ENCODE results near the gene TMEM272. TPM values are rescaled to one million over a fixed set of nuclear protein-coding genes. Genes with fewer than 3 reads are reported as not detected.

The TMEM272 gene
- polyA plus RNA-seq, 1 donor (not counting 4 experiments of a cell fraction or from before 2014, with no cell fraction given) = not detected

- Histone ChIP-seq H4K20me1 (ENCODE audit: control insufficient read depth, extremely low read depth, insufficient read depth, low read length) (no peaks in the 10 kb centered on the region), H3K79me2 (ENCODE audit: control insufficient read depth, insufficient read depth, low read length) (no peaks in the 10 kb centered on the region), H3K4me3 (ENCODE audit: control insufficient read depth in 2 of 3, extremely low read depth in 1 of 3, insufficient read depth in 2 of 3, low read depth in 1 of 3, low read length in 3 of 3) (no peak overlapping the region), H3K4me2 (ENCODE audit: control insufficient read depth, extremely low read depth, insufficient read depth, low read depth, low read length) (no peak overlapping the region), H3K9me3 (ENCODE audit: control insufficient read depth, low read depth, low read length) (no peaks in the 10 kb centered on the region), H3K9ac (ENCODE audit: control insufficient read depth, extremely low read depth, insufficient read depth, low read length) (no peak overlapping the region), H3K27ac (ENCODE audit: control insufficient read depth, insufficient read depth, low read length) (no peak overlapping the region), H3K27me3 (ENCODE audit: control insufficient read depth, extremely low read depth, insufficient read depth, low read length) (no peaks in the 10 kb centered on the region), H2AFZ (ENCODE audit: control insufficient read depth, low read length) (no peak overlapping the region), H3K36me3 (ENCODE audit: control insufficient read depth in 2 of 2, extremely low read depth in 1 of 2, insufficient read depth in 2 of 2, low read length in 2 of 2) (no peaks in the 10 kb centered on the region), H3K4me1 (ENCODE audit: control insufficient read depth, extremely low read depth, insufficient read depth, low read length) (no peaks in the 10 kb centered on the region), H3K9me1 (ENCODE audit: control insufficient read depth, extremely low read depth, insufficient read depth, low read length) (no peaks in the 10 kb centered on the region)
- TF ChIP-seq EZH2 (IDR thresholded peaks at IDR 0.05; ENCODE audit: low read length) = no peak
- TF ChIP-seq CTCF (optimal IDR thresholded peaks at IDR 0.05 in 1 of 3, IDR thresholded peaks at IDR 0.05 in 1 of 3, conservative IDR thresholded peaks at IDR 0.05 in 1 of 3; ENCODE audit: extremely low read depth in 1 of 3, insufficient read depth in 2 of 3, low read length in 3 of 3) = no peak
- no peak for FAIRE-seq
- no peak for DNase-seq (ENCODE audit: low read depth, low spot score)
- dilution Hi-C loops (cut with MboI; ENCODE audit: extremely low pct_ligation_motif_present, low sequenced_read_pairs) = no loop called here
These were observed 64.9 kb downstream of the TMEM272 start for GRCh38 chr13:51780099-51780498.

DNA sequence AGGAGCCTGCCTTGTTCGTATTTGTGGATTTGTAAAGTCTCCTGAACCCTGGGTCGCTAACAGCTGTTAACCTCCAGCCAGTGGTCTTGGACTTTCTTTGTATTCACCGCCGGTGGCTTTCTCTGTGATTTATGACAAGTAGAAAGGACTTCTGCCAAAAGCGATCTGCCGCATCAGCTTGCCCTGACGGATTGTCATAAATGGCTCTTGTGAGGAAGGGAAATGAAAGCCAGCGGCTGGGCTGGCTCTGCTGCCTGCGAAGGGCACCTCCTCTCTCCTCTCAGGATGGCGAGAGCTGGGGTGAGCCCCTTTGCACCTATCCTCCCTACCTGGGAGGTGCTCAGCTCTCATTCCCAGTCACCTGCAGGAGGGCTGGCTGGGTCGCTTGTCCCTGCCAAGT is 66.6 kb downstream of the TMEM272 start:
- Histone ChIP-seq H3K36me3 (ENCODE audit: control insufficient read depth in 2 of 2, extremely low read depth in 1 of 2, insufficient read depth in 2 of 2, low read length in 2 of 2) (no peaks in the 10 kb centered on the region), H2AFZ (ENCODE audit: control insufficient read depth, low read length) (no peak overlapping the region), H3K9me1 (ENCODE audit: control insufficient read depth, extremely low read depth, insufficient read depth, low read length) (no peaks in the 10 kb centered on the region), H3K4me3 (ENCODE audit: control insufficient read depth in 2 of 3, extremely low read depth in 1 of 3, insufficient read depth in 2 of 3, low read depth in 1 of 3, low read length in 3 of 3) (no peak overlapping the region), H3K27me3 (ENCODE audit: control insufficient read depth, extremely low read depth, insufficient read depth, low read length) (peaks cover 4% of the 10 kb centered on the region), H4K20me1 (ENCODE audit: control insufficient read depth, extremely low read depth, insufficient read depth, low read length) (no peaks in the 10 kb centered on the region), H3K4me2 (ENCODE audit: control insufficient read depth, extremely low read depth, insufficient read depth, low read depth, low read length) (no peak overlapping the region), H3K27ac (ENCODE audit: control insufficient read depth, insufficient read depth, low read length) (no peak overlapping the region), H3K9ac (ENCODE audit: control insufficient read depth, extremely low read depth, insufficient read depth, low read length) (no peak overlapping the region), H3K9me3 (ENCODE audit: control insufficient read depth, low read depth, low read length) (no peaks in the 10 kb centered on the region), H3K4me1 (ENCODE audit: control insufficient read depth, extremely low read depth, insufficient read depth, low read length) (no peaks in the 10 kb centered on the region), H3K79me2 (ENCODE audit: control insufficient read depth, insufficient read depth, low read length) (no peaks in the 10 kb centered on the region)
- dilution Hi-C loops (cut with MboI; ENCODE audit: extremely low pct_ligation_motif_present, low sequenced_read_pairs) = no loop called here
- DNase-seq (ENCODE audit: low read depth, low spot score) (no peak), FAIRE-seq (no peak)
- TF ChIP-seq CTCF (optimal IDR thresholded peaks at IDR 0.05 in 1 of 3, IDR thresholded peaks at IDR 0.05 in 1 of 3, conservative IDR thresholded peaks at IDR 0.05 in 1 of 3; ENCODE audit: extremely low read depth in 1 of 3, insufficient read depth in 2 of 3, low read length in 3 of 3) (no peak), EZH2 (IDR thresholded peaks at IDR 0.05; ENCODE audit: low read length) (no peak)
